ENCODE results near the gene RBMS3.

RBMS3 gene

GRCh38 chr3:29333576-29333975 lies 52.7 kb downstream of the RBMS3 start:
- Histone ChIP-seq H3K9ac (ENCODE audit: low read length) (no peak overlapping the region), H3K4me1 (ENCODE audit: control insufficient read depth, insufficient read depth, low read length) (peaks cover 7% of the 10 kb centered on the region), H3K36me3 (ENCODE audit: control insufficient read depth, insufficient read depth, low read length) (no peaks in the 10 kb centered on the region), H3K9me3 (ENCODE audit: control insufficient read depth, low read length) (no peaks in the 10 kb centered on the region), H3K27me3 (ENCODE audit: control insufficient read depth, insufficient read depth, low read length) (no peaks in the 10 kb centered on the region), H3K4me3 (ENCODE audit: low read length) (no peak overlapping the region)

- Histone ChIP-seq H3K9ac (ENCODE audit: low read length) (no peak overlapping the region), H3K36me3 (ENCODE audit: control insufficient read depth, insufficient read depth, low read length) (no peaks in the 10 kb centered on the region), H3K4me3 (ENCODE audit: low read length) (no peak overlapping the region), H3K27me3 (ENCODE audit: control insufficient read depth, insufficient read depth, low read length) (no peaks in the 10 kb centered on the region), H3K4me1 (ENCODE audit: control insufficient read depth, insufficient read depth, low read length) (peaks cover 7% of the 10 kb centered on the region), H3K9me3 (ENCODE audit: control insufficient read depth, low read length) (no peaks in the 10 kb centered on the region)
Measured at GRCh38 chr3:29334706-29335105, 53.8 kb downstream of the RBMS3 start.

- H3K4me3 ChIP-seq (ENCODE audit: low read length) = no peak overlapping the region
- H3K36me3 ChIP-seq (ENCODE audit: control insufficient read depth, insufficient read depth, low read length) = no peaks in the 10 kb centered on the region
- no peaks in the 10 kb centered on the region for H3K27me3 ChIP-seq (ENCODE audit: control insufficient read depth, insufficient read depth, low read length)
- peaks cover 7% of the 10 kb centered on the region for H3K4me1 ChIP-seq (ENCODE audit: control insufficient read depth, insufficient read depth, low read length)
- H3K9me3 ChIP-seq (ENCODE audit: control insufficient read depth, low read length) = no peaks in the 10 kb centered on the region
- no peak overlapping the region for H3K9ac ChIP-seq (ENCODE audit: low read length)
Measured at GRCh38 chr3:29335438-29335837, 54.6 kb downstream of the RBMS3 start.

GRCh38 chr3:29335943-29336342 lies 55.1 kb downstream of the RBMS3 start:
- peaks cover 7% of the 10 kb centered on the region for H3K4me1 ChIP-seq (ENCODE audit: control insufficient read depth, insufficient read depth, low read length)
- no peak overlapping the region for H3K9ac ChIP-seq (ENCODE audit: low read length)
- H3K36me3 ChIP-seq (ENCODE audit: control insufficient read depth, insufficient read depth, low read length) = no peaks in the 10 kb centered on the region
- H3K4me3 ChIP-seq (ENCODE audit: low read length) = no peak overlapping the region
- no peaks in the 10 kb centered on the region for H3K27me3 ChIP-seq (ENCODE audit: control insufficient read depth, insufficient read depth, low read length)
- H3K9me3 ChIP-seq (ENCODE audit: control insufficient read depth, low read length) = no peaks in the 10 kb centered on the region

DNA sequence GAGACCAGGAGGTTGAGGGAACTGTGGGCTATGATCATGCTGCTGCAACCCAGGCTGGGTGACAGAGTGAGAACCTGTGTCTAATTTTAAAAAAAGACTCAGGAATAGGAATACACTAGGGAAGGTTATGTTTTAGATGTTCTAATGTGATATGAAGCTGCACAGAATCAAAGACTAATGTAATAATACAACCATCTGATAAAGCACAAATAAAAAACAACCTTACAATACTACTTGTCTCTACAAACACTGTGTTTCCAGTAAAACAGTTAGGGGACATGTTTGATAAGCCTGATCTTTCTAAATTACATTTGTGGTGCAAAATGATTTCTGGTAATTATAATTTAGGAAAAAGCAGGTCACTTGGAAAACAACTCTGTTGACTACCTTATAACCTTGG lies 56.7 kb downstream of the RBMS3 start:
- Histone ChIP-seq H3K27me3 (ENCODE audit: control insufficient read depth, insufficient read depth, low read length) (no peaks in the 10 kb centered on the region), H3K36me3 (ENCODE audit: control insufficient read depth, insufficient read depth, low read length) (no peaks in the 10 kb centered on the region), H3K9me3 (ENCODE audit: control insufficient read depth, low read length) (no peaks in the 10 kb centered on the region), H3K9ac (ENCODE audit: low read length) (no peak overlapping the region), H3K4me1 (ENCODE audit: control insufficient read depth, insufficient read depth, low read length) (peaks cover 7% of the 10 kb centered on the region), H3K4me3 (ENCODE audit: low read length) (no peak overlapping the region)

GRCh38 chr3:29338377-29338776 lies 57.5 kb downstream of the RBMS3 start:
- Histone ChIP-seq H3K9me3 (ENCODE audit: control insufficient read depth, low read length) (no peaks in the 10 kb centered on the region), H3K36me3 (ENCODE audit: control insufficient read depth, insufficient read depth, low read length) (no peaks in the 10 kb centered on the region), H3K4me1 (ENCODE audit: control insufficient read depth, insufficient read depth, low read length) (peaks cover 7% of the 10 kb centered on the region), H3K9ac (ENCODE audit: low read length) (no peak overlapping the region), H3K27me3 (ENCODE audit: control insufficient read depth, insufficient read depth, low read length) (no peaks in the 10 kb centered on the region), H3K4me3 (ENCODE audit: low read length) (no peak overlapping the region)

DNA sequence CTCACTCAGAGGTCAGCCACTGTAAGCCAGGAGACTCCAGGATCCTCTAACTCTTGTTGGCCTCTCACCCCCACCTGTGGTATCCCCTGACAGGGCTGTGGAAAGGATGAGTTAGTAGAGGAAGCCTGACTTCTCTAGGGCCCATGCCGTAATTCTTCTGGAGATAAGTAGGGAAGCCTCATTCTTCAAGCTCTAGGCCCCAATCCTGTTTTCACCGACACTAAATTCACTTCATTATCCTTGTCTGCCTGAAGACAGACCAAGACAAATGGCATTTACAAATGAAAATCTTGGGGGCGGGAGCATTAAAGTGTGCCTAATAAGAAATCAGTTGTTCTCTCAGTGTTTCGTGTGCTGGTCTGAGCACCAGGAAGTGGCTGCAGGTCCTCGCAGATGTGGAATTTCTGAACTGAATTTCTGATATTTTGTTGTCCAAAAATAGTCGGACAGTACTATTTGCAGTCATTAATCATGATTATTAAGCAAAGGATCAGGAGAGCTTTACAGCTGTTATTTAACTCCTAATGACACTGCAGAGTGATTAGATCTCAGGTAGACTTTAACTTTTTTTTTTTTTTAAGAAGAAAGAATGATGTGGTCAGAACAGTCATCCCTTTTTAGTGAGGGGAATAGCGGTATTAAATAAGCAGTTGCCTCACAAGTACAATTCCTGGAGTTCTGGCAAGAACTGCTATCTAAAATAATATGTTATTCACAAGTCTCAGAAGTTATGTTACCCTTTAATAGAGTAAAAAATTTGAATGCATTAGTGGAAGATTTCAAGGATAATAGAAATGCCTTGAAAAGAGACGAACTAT lies 58.4 kb downstream of the RBMS3 start:
- H3K9me3 ChIP-seq (ENCODE audit: control insufficient read depth, low read length) = no peaks in the 10 kb centered on the region
- H3K4me1 ChIP-seq (ENCODE audit: control insufficient read depth, insufficient read depth, low read length) = peaks cover 7% of the 10 kb centered on the region
- no peaks in the 10 kb centered on the region for H3K36me3 ChIP-seq (ENCODE audit: control insufficient read depth, insufficient read depth, low read length)
- no peak overlapping the region for H3K9ac ChIP-seq (ENCODE audit: low read length)
- no peaks in the 10 kb centered on the region for H3K27me3 ChIP-seq (ENCODE audit: control insufficient read depth, insufficient read depth, low read length)
- no peak overlapping the region for H3K4me3 ChIP-seq (ENCODE audit: low read length)

- no peaks in the 10 kb centered on the region for H3K27me3 ChIP-seq (ENCODE audit: control insufficient read depth, insufficient read depth, low read length)
- no peak overlapping the region for H3K9ac ChIP-seq (ENCODE audit: low read length)
- no peak overlapping the region for H3K4me3 ChIP-seq (ENCODE audit: low read length)
- H3K36me3 ChIP-seq (ENCODE audit: control insufficient read depth, insufficient read depth, low read length) = no peaks in the 10 kb centered on the region
- no peaks in the 10 kb centered on the region for H3K9me3 ChIP-seq (ENCODE audit: control insufficient read depth, low read length)
- H3K4me1 ChIP-seq (ENCODE audit: control insufficient read depth, insufficient read depth, low read length) = no peaks in the 10 kb centered on the region
Measured at GRCh38 chr3:29344154-29344553, 63.3 kb downstream of the RBMS3 start.

DNA sequence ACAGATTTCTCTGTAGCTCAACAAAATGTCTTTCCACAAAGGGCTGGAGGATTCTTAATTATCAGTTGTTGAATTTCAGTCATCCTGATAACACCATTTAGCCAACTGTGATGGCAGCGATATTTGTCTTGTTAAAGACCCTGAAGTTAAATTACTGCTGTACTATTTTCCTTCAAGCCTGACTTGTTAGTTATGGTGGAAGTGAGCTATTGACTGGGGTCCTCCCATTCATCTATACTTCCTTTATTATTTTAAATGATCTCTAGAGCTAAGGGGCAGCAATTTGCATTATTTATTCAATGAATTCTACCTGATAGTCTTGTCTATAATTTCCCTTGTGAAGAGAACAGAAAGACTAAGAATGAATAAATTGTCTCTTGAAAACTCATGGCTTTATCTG lies 64.1 kb downstream of the RBMS3 start:
- no peak overlapping the region for H3K9ac ChIP-seq (ENCODE audit: low read length)
- no peaks in the 10 kb centered on the region for H3K27me3 ChIP-seq (ENCODE audit: control insufficient read depth, insufficient read depth, low read length)
- no peak overlapping the region for H3K4me3 ChIP-seq (ENCODE audit: low read length)
- no peaks in the 10 kb centered on the region for H3K36me3 ChIP-seq (ENCODE audit: control insufficient read depth, insufficient read depth, low read length)
- H3K4me1 ChIP-seq (ENCODE audit: control insufficient read depth, insufficient read depth, low read length) = no peaks in the 10 kb centered on the region
- H3K9me3 ChIP-seq (ENCODE audit: control insufficient read depth, low read length) = no peaks in the 10 kb centered on the region

DNA sequence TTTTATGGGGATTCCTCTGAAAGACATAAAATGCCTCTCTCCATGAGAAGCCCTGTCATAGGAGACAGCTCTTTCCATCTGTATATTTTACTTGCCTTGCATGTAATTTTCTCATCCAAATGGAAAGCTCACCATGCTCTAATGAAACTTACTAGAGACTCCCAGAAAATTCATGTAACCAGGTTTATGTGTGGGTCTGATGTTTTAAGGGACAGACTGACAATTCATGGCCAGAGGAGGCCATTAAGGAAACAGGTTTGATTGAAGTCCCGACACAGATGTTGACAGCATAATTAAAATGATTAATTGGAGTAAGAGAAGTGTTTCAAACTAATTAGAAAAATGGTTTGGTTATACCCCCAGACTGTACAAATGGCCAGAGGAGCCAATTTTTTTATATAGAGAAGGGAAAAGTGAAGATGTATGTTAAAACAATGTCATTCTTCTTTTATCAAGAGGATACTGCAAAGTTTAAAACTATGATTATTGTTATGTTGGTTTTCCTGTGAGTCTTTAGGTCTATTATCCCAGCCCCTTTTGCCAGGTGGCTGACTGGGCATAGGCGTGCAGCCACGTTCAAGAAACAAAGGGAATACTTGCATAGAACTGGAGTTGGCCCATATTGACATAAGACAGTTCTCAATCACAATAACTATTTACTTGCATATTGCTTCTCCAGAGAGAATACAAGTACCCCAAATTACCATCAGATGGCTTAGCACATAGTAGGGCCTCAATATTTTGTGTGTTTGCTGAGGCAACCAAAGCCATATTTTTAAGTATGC lies 64.8 kb downstream of the RBMS3 start:
- no peaks in the 10 kb centered on the region for H3K4me1 ChIP-seq (ENCODE audit: control insufficient read depth, insufficient read depth, low read length)
- H3K9ac ChIP-seq (ENCODE audit: low read length) = no peak overlapping the region
- H3K4me3 ChIP-seq (ENCODE audit: low read length) = no peak overlapping the region
- H3K9me3 ChIP-seq (ENCODE audit: control insufficient read depth, low read length) = no peaks in the 10 kb centered on the region
- H3K27me3 ChIP-seq (ENCODE audit: control insufficient read depth, insufficient read depth, low read length) = no peaks in the 10 kb centered on the region
- H3K36me3 ChIP-seq (ENCODE audit: control insufficient read depth, insufficient read depth, low read length) = no peaks in the 10 kb centered on the region

DNA sequence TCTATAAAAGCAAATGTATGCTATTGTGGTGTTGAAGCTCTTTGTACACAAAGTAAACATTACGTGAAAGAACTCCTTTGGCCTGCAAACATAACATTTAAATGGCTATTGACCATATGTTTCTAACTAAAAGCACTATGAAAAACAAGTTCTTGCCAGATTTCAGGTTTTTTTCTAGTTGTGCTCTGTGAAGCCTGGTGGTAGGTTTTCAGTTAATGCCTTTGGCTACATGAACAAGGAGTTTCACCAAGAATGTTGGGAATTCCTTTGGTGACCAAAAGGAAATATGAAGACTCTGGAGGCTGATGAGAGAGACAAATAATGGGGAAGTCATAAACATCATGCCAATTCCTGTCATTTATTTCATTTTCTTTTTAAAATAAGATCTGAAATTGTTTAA lies 66.0 kb downstream of the RBMS3 start:
- Histone ChIP-seq H3K4me3 (ENCODE audit: low read length) (no peak overlapping the region), H3K36me3 (ENCODE audit: control insufficient read depth, insufficient read depth, low read length) (no peaks in the 10 kb centered on the region), H3K27me3 (ENCODE audit: control insufficient read depth, insufficient read depth, low read length) (no peaks in the 10 kb centered on the region), H3K9me3 (ENCODE audit: control insufficient read depth, low read length) (no peaks in the 10 kb centered on the region), H3K4me1 (ENCODE audit: control insufficient read depth, insufficient read depth, low read length) (no peaks in the 10 kb centered on the region), H3K9ac (ENCODE audit: low read length) (no peak overlapping the region)

DNA sequence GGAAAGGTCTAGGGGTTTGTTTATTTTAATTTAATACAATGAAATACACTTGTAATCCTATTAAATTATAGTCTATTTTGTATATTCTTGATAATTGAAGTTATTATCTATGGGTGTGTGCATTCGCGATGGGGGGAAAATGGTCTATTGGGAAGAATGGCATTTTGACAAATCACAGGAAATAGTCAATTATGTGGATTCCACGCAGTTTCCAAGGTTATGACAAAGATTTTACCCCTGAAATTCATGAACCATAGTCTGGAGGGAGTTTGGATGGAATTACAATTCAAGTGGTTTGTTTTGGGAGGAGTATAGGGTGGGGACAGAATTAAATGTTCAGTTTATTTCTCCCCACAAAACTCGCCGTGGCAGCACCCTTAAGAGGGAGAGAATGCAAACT lies 66.5 kb downstream of the RBMS3 start:
- H3K9ac ChIP-seq (ENCODE audit: low read length) = no peak overlapping the region
- H3K27me3 ChIP-seq (ENCODE audit: control insufficient read depth, insufficient read depth, low read length) = no peaks in the 10 kb centered on the region
- no peaks in the 10 kb centered on the region for H3K36me3 ChIP-seq (ENCODE audit: control insufficient read depth, insufficient read depth, low read length)
- no peaks in the 10 kb centered on the region for H3K9me3 ChIP-seq (ENCODE audit: control insufficient read depth, low read length)
- no peaks in the 10 kb centered on the region for H3K4me1 ChIP-seq (ENCODE audit: control insufficient read depth, insufficient read depth, low read length)
- H3K4me3 ChIP-seq (ENCODE audit: low read length) = no peak overlapping the region

All from mucosa of stomach (tissue), 1 donor.